Vagina (tissue), 2 donors: ENCODE results near the gene RPL18.

Experiments used
- CTCF ChIP-seq, 3 experiments: fragments of 450-650 bp in 2 of 3; fragments of 200-600 bp in 1 of 3; sonication (generic) in 1 of 3; IDR thresholded peaks; one replicate each; pipeline ENCODE4 v1.5.1; 2017 to 2019; ENCODE audit warnings: antibody characterized with exemption in 3 of 3, mild to moderate bottlenecking in 2 of 3, moderate library complexity in 2 of 3
- POLR2A ChIP-seq, 2 donors: fragments of 450-650 bp; IDR thresholded peaks; one replicate each; pipeline ENCODE4 v1.6.1; 2017; ENCODE audit warnings: antibody characterized with exemption in 2 of 2, mild to moderate bottlenecking in 2 of 2, moderate library complexity in 2 of 2

- TF ChIP-seq CTCF (IDR thresholded peaks at IDR 0.05) (no peak), POLR2A (IDR thresholded peaks at IDR 0.05) (no peak)
These were observed 8.4 kb upstream of the RPL18 start for GRCh38 chr19:48627201-48627864.
